ENCODE measurements around the gene HPD. TPM values are rescaled to one million over a fixed set of nuclear protein-coding genes. Genes with fewer than 3 reads are reported as not detected.

HPD gene
- total RNA-seq, 1 experiment from 2014 or later, result 0.39 TPM

DNA sequence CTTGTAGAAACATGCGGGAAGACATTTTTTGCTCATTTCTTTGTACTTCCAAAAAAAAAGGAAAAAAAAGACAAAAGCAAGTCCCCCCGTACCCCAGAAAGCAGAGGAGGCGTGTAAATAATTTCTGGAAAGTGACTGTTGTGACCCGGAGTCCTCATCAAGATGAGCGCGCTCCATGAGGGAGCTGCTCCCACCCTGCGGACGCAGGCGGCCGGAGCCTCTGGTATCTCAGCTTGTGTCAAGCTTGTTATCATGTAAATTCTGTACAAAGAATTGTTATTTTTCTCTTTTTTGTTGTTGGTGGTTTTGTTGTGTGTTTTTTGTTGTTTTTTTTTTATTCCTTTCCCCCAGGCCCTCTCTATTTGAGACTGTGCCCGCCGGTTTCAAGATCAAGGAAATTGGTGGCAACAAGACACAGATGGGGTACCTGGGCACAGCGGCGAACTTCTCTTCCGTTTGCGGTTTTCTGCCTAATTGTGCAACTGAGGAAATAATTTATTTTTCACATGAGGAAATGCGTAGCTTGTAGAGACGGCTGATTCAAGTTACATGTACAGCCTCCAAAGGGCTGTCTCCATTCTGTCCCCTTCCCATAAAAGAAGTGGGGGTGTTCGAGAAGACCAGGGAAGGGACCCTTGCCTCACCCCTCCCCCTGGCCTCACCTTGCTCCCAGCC lies 27.0 kb downstream of the HPD start:
- H3K4me1 Mint-ChIP-seq, result no peaks in the 10 kb centered on the region
- TF ChIP-seq TP53 (CRISPR knock-in tag; IDR thresholded peaks at IDR 0.05), result no peak
- no peak for TF ChIP-seq HMGA2 (CRISPR knock-in tag; IDR thresholded peaks at IDR 0.05)
- TF ChIP-seq JAZF1 (CRISPR knock-in tag; IDR thresholded peaks at IDR 0.05), result no peak
- no peaks in the 10 kb centered on the region for H3K27me3 Mint-ChIP-seq (ENCODE audit: low read depth)
- ChIA-PET POLR2A (interaction anchor here (0.5 kb wide), 1 partner anchor 24 kb away, joined by 3 read pairs; no protein-coding TSS in a partner anchor), CTCF (interaction anchor here (1.5 kb wide), 1 partner anchor 20 kb away, joined by 6 read pairs; no protein-coding TSS in a partner anchor)
- DNase-seq (ENCODE audit: low spot score), result no peak
- ATAC-seq, result no peak
- H3K27ac Mint-ChIP-seq, result peak overlapping the region; percentile 21
- peaks cover 23% of the 10 kb centered on the region for H3K36me3 Mint-ChIP-seq
- H3K9me3 Mint-ChIP-seq, result no peaks in the 10 kb centered on the region
- H3K4me3 Mint-ChIP-seq, result no peak overlapping the region

DNA sequence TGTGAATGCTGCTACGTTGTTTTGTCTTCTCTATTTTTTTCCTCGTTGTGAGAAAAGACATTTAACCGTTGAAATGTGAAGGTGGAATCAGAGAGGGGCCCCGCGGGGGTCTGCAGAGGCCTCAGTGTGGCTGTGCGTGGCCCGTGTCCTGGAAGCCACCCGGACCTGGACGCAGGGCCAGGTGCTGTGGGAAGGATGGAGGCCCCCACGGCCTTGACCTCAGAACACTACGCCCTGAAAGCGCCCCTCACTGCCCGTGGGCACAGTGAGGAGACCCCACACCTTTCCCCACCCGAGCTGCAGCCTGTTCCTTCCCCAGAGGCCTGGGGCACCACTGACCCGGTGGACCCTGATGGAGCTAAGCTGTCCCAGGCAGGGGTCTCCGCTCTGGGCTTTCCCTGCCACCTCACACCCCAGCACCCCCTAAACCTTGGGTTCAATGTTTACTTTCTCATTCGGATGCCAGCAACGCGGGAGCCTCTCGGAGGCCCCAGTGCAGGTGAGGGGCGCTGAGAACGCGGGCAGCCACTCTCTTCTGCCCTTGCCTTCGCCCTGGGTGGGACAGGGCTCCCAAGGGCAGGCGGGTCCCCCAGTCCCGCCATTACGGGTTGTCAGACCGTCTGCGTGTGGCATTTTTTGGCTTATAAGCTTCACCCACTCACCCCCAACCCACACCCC lies 27.9 kb downstream of the HPD start:
- TF ChIP-seq ZBTB21 (CRISPR knock-in tag; IDR thresholded peaks at IDR 0.05; ENCODE audit: borderline replicate concordance), result no peak
- no peak for TF ChIP-seq SP1 (CRISPR knock-in tag; conservative IDR thresholded peaks at IDR 0.05)
- no peak for TF ChIP-seq TEAD1 (CRISPR knock-in tag; IDR thresholded peaks at IDR 0.05)
- TF ChIP-seq, protein P1, sequence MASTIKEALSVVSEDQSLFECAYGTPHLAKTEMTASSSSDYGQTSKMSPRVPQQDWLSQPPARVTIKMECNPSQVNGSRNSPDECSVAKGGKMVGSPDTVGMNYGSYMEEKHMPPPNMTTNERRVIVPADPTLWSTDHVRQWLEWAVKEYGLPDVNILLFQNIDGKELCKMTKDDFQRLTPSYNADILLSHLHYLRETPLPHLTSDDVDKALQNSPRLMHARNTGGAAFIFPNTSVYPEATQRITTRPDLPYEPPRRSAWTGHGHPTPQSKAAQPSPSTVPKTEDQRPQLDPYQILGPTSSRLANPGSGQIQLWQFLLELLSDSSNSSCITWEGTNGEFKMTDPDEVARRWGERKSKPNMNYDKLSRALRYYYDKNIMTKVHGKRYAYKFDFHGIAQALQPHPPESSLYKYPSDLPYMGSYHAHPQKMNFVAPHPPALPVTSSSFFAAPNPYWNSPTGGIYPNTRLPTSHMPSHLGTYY (CRISPR knock-in tag; IDR thresholded peaks at IDR 0.05), result no peak
- TF ChIP-seq, protein P2, sequence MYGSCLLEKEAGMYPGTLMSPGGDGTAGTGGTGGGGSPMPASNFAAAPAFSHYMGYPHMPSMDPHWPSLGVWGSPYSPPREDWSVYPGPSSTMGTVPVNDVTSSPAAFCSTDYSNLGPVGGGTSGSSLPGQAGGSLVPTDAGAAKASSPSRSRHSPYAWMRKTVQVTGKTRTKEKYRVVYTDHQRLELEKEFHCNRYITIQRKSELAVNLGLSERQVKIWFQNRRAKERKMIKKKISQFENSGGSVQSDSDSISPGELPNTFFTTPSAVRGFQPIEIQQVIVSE (CRISPR knock-in tag; IDR thresholded peaks at IDR 0.05; ENCODE audit: borderline replicate concordance), result no peak
- TF ChIP-seq ZNF671 (CRISPR knock-in tag; IDR thresholded peaks at IDR 0.05), result no peak
- TF ChIP-seq, protein P3, sequence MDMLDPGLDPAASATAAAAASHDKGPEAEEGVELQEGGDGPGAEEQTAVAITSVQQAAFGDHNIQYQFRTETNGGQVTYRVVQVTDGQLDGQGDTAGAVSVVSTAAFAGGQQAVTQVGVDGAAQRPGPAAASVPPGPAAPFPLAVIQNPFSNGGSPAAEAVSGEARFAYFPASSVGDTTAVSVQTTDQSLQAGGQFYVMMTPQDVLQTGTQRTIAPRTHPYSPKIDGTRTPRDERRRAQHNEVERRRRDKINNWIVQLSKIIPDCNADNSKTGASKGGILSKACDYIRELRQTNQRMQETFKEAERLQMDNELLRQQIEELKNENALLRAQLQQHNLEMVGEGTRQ (CRISPR knock-in tag; IDR thresholded peaks at IDR 0.05), result no peak
- TF ChIP-seq, protein P4, sequence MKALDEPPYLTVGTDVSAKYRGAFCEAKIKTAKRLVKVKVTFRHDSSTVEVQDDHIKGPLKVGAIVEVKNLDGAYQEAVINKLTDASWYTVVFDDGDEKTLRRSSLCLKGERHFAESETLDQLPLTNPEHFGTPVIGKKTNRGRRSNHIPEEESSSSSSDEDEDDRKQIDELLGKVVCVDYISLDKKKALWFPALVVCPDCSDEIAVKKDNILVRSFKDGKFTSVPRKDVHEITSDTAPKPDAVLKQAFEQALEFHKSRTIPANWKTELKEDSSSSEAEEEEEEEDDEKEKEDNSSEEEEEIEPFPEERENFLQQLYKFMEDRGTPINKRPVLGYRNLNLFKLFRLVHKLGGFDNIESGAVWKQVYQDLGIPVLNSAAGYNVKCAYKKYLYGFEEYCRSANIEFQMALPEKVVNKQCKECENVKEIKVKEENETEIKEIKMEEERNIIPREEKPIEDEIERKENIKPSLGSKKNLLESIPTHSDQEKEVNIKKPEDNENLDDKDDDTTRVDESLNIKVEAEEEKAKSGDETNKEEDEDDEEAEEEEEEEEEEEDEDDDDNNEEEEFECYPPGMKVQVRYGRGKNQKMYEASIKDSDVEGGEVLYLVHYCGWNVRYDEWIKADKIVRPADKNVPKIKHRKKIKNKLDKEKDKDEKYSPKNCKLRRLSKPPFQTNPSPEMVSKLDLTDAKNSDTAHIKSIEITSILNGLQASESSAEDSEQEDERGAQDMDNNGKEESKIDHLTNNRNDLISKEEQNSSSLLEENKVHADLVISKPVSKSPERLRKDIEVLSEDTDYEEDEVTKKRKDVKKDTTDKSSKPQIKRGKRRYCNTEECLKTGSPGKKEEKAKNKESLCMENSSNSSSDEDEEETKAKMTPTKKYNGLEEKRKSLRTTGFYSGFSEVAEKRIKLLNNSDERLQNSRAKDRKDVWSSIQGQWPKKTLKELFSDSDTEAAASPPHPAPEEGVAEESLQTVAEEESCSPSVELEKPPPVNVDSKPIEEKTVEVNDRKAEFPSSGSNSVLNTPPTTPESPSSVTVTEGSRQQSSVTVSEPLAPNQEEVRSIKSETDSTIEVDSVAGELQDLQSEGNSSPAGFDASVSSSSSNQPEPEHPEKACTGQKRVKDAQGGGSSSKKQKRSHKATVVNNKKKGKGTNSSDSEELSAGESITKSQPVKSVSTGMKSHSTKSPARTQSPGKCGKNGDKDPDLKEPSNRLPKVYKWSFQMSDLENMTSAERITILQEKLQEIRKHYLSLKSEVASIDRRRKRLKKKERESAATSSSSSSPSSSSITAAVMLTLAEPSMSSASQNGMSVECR (CRISPR knock-in tag; IDR thresholded peaks at IDR 0.05; ENCODE audit: borderline replicate concordance), result no peak
- no peak for TF ChIP-seq ELF4 (CRISPR knock-in tag; IDR thresholded peaks at IDR 0.05; ENCODE audit: low read depth)
- TF ChIP-seq, protein P5, sequence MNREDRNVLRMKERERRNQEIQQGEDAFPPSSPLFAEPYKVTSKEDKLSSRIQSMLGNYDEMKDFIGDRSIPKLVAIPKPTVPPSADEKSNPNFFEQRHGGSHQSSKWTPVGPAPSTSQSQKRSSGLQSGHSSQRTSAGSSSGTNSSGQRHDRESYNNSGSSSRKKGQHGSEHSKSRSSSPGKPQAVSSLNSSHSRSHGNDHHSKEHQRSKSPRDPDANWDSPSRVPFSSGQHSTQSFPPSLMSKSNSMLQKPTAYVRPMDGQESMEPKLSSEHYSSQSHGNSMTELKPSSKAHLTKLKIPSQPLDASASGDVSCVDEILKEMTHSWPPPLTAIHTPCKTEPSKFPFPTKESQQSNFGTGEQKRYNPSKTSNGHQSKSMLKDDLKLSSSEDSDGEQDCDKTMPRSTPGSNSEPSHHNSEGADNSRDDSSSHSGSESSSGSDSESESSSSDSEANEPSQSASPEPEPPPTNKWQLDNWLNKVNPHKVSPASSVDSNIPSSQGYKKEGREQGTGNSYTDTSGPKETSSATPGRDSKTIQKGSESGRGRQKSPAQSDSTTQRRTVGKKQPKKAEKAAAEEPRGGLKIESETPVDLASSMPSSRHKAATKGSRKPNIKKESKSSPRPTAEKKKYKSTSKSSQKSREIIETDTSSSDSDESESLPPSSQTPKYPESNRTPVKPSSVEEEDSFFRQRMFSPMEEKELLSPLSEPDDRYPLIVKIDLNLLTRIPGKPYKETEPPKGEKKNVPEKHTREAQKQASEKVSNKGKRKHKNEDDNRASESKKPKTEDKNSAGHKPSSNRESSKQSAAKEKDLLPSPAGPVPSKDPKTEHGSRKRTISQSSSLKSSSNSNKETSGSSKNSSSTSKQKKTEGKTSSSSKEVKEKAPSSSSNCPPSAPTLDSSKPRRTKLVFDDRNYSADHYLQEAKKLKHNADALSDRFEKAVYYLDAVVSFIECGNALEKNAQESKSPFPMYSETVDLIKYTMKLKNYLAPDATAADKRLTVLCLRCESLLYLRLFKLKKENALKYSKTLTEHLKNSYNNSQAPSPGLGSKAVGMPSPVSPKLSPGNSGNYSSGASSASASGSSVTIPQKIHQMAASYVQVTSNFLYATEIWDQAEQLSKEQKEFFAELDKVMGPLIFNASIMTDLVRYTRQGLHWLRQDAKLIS (CRISPR knock-in tag; IDR thresholded peaks at IDR 0.05; ENCODE audit: borderline replicate concordance), result no peak

More for the DNA sequence above, 27.9 kb downstream of the HPD start:
- Mint-ChIP-seq H3K4me1 (no peaks in the 10 kb centered on the region), H3K27me3 (ENCODE audit: low read depth) (no peaks in the 10 kb centered on the region), H3K4me3 (no peak overlapping the region), H3K36me3 (peaks cover 23% of the 10 kb centered on the region), H3K27ac (no peak overlapping the region), H3K9me3 (no peaks in the 10 kb centered on the region)
- CTCF ChIA-PET, result interaction anchor here (1.5 kb wide), 1 partner anchor 19 kb away, joined by 6 read pairs; no protein-coding TSS in a partner anchor
- ATAC-seq, result no peak
- POLR2A ChIA-PET, result no interaction called here
- DNase-seq (ENCODE audit: low spot score), result no peak
